ENCODE data around the gene DEFB124.

The DEFB124 gene

DNA sequence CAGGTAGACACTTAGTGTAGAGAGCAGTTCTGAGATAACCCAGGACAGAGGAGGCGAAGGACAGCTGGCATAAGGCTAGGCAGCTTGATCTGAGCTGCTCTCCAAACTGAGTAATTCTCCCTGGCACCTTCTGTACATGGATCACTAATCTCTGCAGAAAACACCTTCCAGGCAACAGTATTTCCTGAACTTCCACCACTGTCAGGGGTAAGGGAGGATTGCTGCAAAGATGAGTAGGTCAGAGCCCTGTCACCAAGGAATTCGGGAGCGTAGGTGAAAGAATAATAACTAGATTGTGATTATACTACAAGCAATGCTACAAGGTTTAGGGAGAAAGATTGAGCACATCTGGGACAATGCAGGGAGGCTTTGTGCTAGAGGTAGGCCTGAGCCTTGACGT is 41.2 kb upstream of the DEFB124 start:
- Mint-ChIP-seq H3K4me3 (no peak overlapping the region), H3K9me3 (no peaks in the 10 kb centered on the region), H3K27me3 (ENCODE audit: low read depth) (no peaks in the 10 kb centered on the region), H3K36me3 (ENCODE audit: low read depth) (peaks cover 10% of the 10 kb centered on the region), H3K27ac (no peak overlapping the region), H3K4me1 (no peaks in the 10 kb centered on the region)
- TF ChIP-seq, protein P1, sequence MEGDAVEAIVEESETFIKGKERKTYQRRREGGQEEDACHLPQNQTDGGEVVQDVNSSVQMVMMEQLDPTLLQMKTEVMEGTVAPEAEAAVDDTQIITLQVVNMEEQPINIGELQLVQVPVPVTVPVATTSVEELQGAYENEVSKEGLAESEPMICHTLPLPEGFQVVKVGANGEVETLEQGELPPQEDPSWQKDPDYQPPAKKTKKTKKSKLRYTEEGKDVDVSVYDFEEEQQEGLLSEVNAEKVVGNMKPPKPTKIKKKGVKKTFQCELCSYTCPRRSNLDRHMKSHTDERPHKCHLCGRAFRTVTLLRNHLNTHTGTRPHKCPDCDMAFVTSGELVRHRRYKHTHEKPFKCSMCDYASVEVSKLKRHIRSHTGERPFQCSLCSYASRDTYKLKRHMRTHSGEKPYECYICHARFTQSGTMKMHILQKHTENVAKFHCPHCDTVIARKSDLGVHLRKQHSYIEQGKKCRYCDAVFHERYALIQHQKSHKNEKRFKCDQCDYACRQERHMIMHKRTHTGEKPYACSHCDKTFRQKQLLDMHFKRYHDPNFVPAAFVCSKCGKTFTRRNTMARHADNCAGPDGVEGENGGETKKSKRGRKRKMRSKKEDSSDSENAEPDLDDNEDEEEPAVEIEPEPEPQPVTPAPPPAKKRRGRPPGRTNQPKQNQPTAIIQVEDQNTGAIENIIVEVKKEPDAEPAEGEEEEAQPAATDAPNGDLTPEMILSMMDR (IDR thresholded peaks at IDR 0.05; ENCODE audit: unreplicated experiment in 3 of 3): no peak

DNA sequence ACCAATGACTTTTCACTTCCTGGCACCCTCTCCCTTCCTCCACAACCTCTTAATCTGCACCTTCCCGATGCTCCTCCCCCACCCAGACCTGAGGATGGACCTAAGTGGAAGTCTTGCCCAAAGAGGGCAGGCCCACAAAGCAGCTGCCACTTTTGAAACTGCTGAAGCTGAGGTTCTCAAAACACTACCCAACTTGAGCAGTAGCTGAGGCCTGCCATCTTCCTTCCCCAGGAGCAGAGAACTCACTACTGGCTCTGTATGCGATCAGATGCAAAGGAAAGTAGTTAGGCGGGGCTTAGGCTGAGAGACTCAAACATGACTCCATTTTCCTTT is 40.8 kb upstream of the DEFB124 start:
- peaks cover 8% of the 10 kb centered on the region for H3K36me3 Mint-ChIP-seq (ENCODE audit: low read depth)
- no peaks in the 10 kb centered on the region for H3K27me3 Mint-ChIP-seq (ENCODE audit: low read depth)
- H3K9me3 Mint-ChIP-seq: no peaks in the 10 kb centered on the region
- TF ChIP-seq, protein P1 (IDR thresholded peaks at IDR 0.05; ENCODE audit: unreplicated experiment in 3 of 3): no peak
- no peak overlapping the region for H3K4me3 Mint-ChIP-seq
- no peak overlapping the region for H3K27ac Mint-ChIP-seq
- no peaks in the 10 kb centered on the region for H3K4me1 Mint-ChIP-seq

DNA sequence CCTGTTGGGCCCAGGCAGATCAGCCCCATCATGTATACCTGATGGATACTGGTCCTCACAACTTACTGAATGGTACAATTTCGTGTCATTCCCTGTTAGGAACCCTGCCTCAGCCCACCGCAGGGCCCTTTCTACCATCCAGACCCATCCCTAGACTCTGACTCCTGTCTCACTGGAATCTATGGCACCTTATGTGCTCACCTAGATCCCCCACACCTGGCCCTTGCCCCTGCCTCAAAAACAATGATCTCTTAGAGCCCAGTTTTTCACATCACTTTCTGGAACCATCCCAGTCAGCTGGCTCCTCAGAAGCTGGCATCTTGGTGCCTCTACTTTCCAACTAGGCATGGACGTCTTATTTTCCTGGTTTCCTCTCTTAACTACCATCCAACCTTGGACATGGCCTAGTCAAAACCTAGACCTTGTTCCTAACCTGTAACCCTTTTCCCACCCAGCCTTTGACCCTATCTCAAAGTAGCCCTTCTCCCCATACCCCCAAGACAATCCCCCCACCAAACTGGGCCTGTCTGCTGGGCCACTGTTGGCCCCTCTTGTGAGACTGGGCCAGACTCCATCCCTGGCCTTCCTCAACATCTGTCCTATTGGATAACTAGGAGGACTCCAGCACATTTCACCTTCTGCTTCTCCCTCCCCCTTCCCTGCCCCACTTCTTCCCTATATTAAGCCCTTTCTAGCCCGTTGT is 40.3 kb upstream of the DEFB124 start:
- peaks cover 4% of the 10 kb centered on the region for H3K36me3 Mint-ChIP-seq (ENCODE audit: low read depth)
- no peaks in the 10 kb centered on the region for H3K4me1 Mint-ChIP-seq
- H3K9me3 Mint-ChIP-seq: no peaks in the 10 kb centered on the region
- H3K27me3 Mint-ChIP-seq (ENCODE audit: low read depth): no peaks in the 10 kb centered on the region
- H3K27ac Mint-ChIP-seq: no peak overlapping the region
- H3K4me3 Mint-ChIP-seq: no peak overlapping the region
- TF ChIP-seq, protein P1 (IDR thresholded peaks at IDR 0.05; ENCODE audit: unreplicated experiment in 3 of 3): no peak

DNA sequence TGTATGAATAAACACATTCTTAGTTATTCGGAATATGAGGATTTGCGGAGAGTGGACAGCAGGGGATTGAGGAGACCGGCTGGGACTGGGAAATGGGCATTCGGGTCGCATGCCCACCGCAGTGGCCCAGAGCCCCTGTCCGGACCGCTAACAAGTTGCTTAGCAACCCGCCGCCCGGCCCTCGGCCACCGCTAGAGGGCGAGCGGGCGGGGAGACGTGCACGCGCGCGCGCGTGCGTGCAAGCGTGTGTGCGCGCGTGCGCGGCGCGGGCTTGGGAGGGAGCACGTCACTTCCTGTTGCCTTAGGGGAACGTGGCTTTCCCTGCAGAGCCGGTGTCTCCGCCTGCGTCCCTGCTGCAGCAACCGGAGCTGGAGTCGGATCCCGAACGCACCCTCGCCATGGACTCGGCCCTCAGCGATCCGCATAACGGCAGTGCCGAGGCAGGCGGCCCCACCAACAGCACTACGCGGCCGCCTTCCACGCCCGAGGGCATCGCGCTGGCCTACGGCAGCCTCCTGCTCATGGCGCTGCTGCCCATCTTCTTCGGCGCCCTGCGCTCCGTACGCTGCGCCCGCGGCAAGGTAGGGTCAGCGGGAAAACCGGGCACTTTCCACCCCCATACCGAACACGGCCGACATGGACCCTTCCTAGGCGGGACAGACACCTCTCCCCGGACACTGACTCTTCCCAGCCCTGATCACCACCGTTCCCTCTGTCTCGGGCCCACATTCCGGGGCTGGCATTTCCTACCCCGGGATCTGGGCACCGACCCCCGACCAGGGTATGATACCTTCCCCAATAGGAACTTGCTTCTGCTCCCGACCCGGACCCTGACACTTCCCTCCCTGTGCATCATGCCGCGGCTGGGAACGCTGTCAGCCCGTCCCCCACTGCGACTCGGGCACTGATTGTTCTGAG is 39.5 kb upstream of the DEFB124 start, which contains the start of gene HM13:
HM13 (plus strand) TSS at position 289 of the 918 bp plus-strand sequence; CDS start at position 399, 110 bp downstream.
- H3K4me3 Mint-ChIP-seq: peak within 1 kb of the TSS in 1 of 3 experiments; percentile 79
- no peak within 1 kb of the TSS for H3K27ac Mint-ChIP-seq
- no peaks in the 10 kb centered on the region for H3K4me1 Mint-ChIP-seq
- no peaks in the 10 kb centered on the region for H3K9me3 Mint-ChIP-seq
- peaks cover 4% of the 10 kb centered on the region for H3K27me3 Mint-ChIP-seq (ENCODE audit: low read depth)
- peaks cover 3% of the 10 kb centered on the region for H3K36me3 Mint-ChIP-seq (ENCODE audit: low read depth)
- TF ChIP-seq, protein P1 (IDR thresholded peaks at IDR 0.05; ENCODE audit: unreplicated experiment in 3 of 3): peak; percentile 96 to 100 (median 97)

DNA sequence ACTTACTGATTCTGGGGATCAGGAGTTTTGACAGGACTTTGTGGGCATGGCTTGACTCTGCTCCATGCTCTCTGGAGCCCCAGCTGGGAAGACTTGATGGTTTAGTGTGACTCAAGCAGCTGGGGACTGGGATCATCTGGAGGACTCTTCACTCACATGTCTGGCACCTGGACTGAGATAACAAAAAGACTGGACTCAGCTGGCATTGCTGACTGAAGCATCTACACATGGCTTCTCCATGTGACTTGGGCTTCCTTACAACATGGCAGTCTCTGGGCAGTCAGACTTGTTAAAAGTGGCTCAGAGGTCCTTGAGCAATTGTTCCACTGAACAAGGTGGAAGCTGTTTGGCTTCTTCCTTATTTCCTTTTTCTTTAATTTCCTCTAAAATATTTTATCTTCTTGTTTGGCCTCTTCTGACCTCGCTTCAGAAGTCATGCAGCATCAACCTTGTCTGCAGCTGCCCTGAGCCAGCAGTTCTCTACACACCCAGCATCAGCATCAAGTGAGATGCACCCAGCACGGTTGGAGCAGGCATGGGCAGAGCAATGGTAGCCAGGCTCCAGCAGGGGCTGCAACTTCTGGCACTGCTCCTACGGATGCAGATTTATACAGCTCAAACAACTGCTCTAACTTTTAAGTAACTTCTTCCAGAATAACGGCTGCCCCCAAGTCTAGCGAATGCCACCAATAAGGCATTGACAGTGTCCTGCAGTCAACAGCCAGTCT is 33.8 kb upstream of the DEFB124 start:
- H3K27me3 Mint-ChIP-seq (ENCODE audit: low read depth): peaks cover 22% of the 10 kb centered on the region
- no peaks in the 10 kb centered on the region for H3K4me1 Mint-ChIP-seq
- H3K36me3 Mint-ChIP-seq (ENCODE audit: low read depth): no peaks in the 10 kb centered on the region
- no peak overlapping the region for H3K4me3 Mint-ChIP-seq
- TF ChIP-seq, protein P1 (IDR thresholded peaks at IDR 0.05; ENCODE audit: unreplicated experiment in 3 of 3): no peak
- no peak overlapping the region for H3K27ac Mint-ChIP-seq
- H3K9me3 Mint-ChIP-seq: peaks cover 2% of the 10 kb centered on the region

Data from nephron (organoid).